Esophagus muscularis mucosa (tissue), 4 donors: ENCODE results near the gene SIT1. TPM values are rescaled to one million over a fixed set of nuclear protein-coding genes. Genes with fewer than 3 reads are reported as not detected.

Experiments used
- DNase-seq: peaks from one replicate; pipeline ENCODE4 v3.0.0-alpha.2; 2017; ENCODE audit errors: extremely low spot score
- H3K27ac ChIP-seq, 4 donors: fragments of 200-600 bp; sonication (generic); replicated peaks in 1 of 4; 1 replicate in 3 of 4; 2 replicates in 1 of 4; pipeline ENCODE4 v1.5.1; 2016 to 2019; ENCODE audit warnings: mild to moderate bottlenecking in 1 of 4
- H3K27me3 ChIP-seq, 4 donors: fragments of 200-600 bp; sonication (generic); one replicate each; pipeline versions ENCODE4 v1.5.1 to v1.6.0; 2016 to 2019
- H3K36me3 ChIP-seq, 4 donors: fragments of 200-600 bp; sonication (generic); one replicate each; pipeline ENCODE4 v1.5.1; 2016 to 2019
- H3K4me1 ChIP-seq, 4 donors: fragments of 200-600 bp; sonication (generic); one replicate each; pipeline ENCODE4 v1.5.1; 2016 to 2019
- H3K4me3 ChIP-seq, 4 donors: fragments of 200-600 bp; sonication (generic); 1 replicate in 2 of 4; 2 replicates in 2 of 4; pipeline ENCODE4 v1.5.1; 2016 to 2019; ENCODE audit warnings: mild to moderate bottlenecking in 4 of 4, moderate library complexity in 1 of 4
- H3K9me3 ChIP-seq, 4 donors: fragments of 200-600 bp; sonication (generic); 1 replicate in 3 of 4; 2 replicates in 1 of 4; pipeline ENCODE4 v1.5.1; 2016 to 2019
- EP300 ChIP-seq: sonication (generic); formaldehyde crosslinking; IDR thresholded peaks from one replicate; pipeline ENCODE4 v1.6.1; 2017; ENCODE audit warnings: antibody characterized with exemption
- POLR2A ChIP-seq: fragments of 450-650 bp; IDR thresholded peaks from one replicate; pipeline ENCODE4 v1.6.1; 2017; ENCODE audit warnings: antibody characterized with exemption, moderate library complexity, mild to moderate bottlenecking, low read depth
- POLR2AphosphoS5 ChIP-seq, 2 donors: sonication (generic); formaldehyde crosslinking; IDR thresholded peaks; one replicate each; pipeline ENCODE4 v1.6.1; 2017; ENCODE audit warnings: antibody characterized with exemption in 2 of 2
- WGBS: methylation state at CpG from one replicate; pipeline ENCODE4 v1.1.5; 2018; 5-methylcytosine and 5-hydroxymethylcytosine counted together
- intact Hi-C: fragments of 100-400 bp; cut with DNase I; formaldehyde crosslinking; loops from one replicate; pipeline ENCODE4 v1.15.1; 2023
- total RNA-seq, 4 donors: library from RNA; depleted of rRNA; stranded (reverse); fragments of >200 nt; gene quantifications; one replicate each; pipeline versions ENCODE4 v1.1.0 to v1.2.1, GENCODE V29; 2016
- TF ChIP-seq, protein P1 (sequence below), 3 experiments: fragments of 200-600 bp in 2 of 3; fragments of 450-650 bp in 1 of 3; sonication (generic) in 2 of 3; IDR thresholded peaks; one replicate each; pipeline ENCODE4 v1.5.1; 2017 to 2019; ENCODE audit warnings: antibody characterized with exemption in 3 of 3, mild to moderate bottlenecking in 2 of 3, moderate library complexity in 1 of 3

Gene SIT1
- total RNA-seq, 4 donors from 2014 or later, result 0.40 to 0.83 (median 0.83) TPM; not detected in 1

GRCh38 chr9:35680331-35681105 lies 29.8 kb upstream of the SIT1 start:
- 45% methylated on average over 14 of the region's 15 CpGs for WGBS
- Histone ChIP-seq H3K27ac (peak overlapping the region; percentile 95 to 98 (median 96)), H3K27me3 (no peaks in the 10 kb centered on the region), H3K36me3 (peaks cover 31 to 40% (median 37%) of the 10 kb centered on the region in 4 donors), H3K9me3 (no peaks in the 10 kb centered on the region), H3K4me3 (no peak overlapping the region), H3K4me1 (peaks cover 11 to 65% (median 50%) of the 10 kb centered on the region in 4 donors)
- no peak for DNase-seq
- intact Hi-C loops, result no loop called here
- no peak for TF ChIP-seq POLR2A
- TF ChIP-seq POLR2AphosphoS5 (IDR thresholded peaks at IDR 0.05), result peak in 1 of 2 donors; percentile 50

GRCh38 chr9:35679766-35680330 lies 29.1 kb upstream of the SIT1 start:
- TF ChIP-seq, protein P1, sequence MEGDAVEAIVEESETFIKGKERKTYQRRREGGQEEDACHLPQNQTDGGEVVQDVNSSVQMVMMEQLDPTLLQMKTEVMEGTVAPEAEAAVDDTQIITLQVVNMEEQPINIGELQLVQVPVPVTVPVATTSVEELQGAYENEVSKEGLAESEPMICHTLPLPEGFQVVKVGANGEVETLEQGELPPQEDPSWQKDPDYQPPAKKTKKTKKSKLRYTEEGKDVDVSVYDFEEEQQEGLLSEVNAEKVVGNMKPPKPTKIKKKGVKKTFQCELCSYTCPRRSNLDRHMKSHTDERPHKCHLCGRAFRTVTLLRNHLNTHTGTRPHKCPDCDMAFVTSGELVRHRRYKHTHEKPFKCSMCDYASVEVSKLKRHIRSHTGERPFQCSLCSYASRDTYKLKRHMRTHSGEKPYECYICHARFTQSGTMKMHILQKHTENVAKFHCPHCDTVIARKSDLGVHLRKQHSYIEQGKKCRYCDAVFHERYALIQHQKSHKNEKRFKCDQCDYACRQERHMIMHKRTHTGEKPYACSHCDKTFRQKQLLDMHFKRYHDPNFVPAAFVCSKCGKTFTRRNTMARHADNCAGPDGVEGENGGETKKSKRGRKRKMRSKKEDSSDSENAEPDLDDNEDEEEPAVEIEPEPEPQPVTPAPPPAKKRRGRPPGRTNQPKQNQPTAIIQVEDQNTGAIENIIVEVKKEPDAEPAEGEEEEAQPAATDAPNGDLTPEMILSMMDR (IDR thresholded peaks at IDR 0.05), result no peak
- no peak for TF ChIP-seq POLR2AphosphoS5 (IDR thresholded peaks at IDR 0.05)
- TF ChIP-seq EP300, result no peak
- TF ChIP-seq POLR2A, result no peak
- Histone ChIP-seq H3K4me1 (peaks cover 11 to 65% (median 53%) of the 10 kb centered on the region in 4 donors), H3K4me3 (no peak overlapping the region), H3K9me3 (no peaks in the 10 kb centered on the region), H3K27ac (peak overlapping the region; percentile 95 to 98 (median 96)), H3K36me3 (peaks cover 24 to 33% (median 30%) of the 10 kb centered on the region in 4 donors), H3K27me3 (no peaks in the 10 kb centered on the region)
- DNase-seq, result no peak
- 73% methylated on average over 7 of the region's 8 CpGs for WGBS
- intact Hi-C loops, result no loop called here

GRCh38 chr9:35679091-35679490 lies 28.4 kb upstream of the SIT1 start:
- Histone ChIP-seq H3K9me3 (no peaks in the 10 kb centered on the region), H3K4me1 (peaks cover 11 to 61% (median 49%) of the 10 kb centered on the region in 4 donors), H3K4me3 (no peak overlapping the region), H3K36me3 (peaks cover 16 to 25% (median 22%) of the 10 kb centered on the region in 4 donors), H3K27ac (peak overlapping the region; percentile 95 to 98 (median 96)), H3K27me3 (no peaks in the 10 kb centered on the region)
- intact Hi-C loops, result no loop called here
- DNase-seq, result no peak
- WGBS, result 80% methylated on average over 5 of the region's 5 CpGs
- TF ChIP-seq POLR2AphosphoS5 (IDR thresholded peaks at IDR 0.05) (peak in 1 of 2 donors; percentile 78), EP300 (no peak)

DNA sequence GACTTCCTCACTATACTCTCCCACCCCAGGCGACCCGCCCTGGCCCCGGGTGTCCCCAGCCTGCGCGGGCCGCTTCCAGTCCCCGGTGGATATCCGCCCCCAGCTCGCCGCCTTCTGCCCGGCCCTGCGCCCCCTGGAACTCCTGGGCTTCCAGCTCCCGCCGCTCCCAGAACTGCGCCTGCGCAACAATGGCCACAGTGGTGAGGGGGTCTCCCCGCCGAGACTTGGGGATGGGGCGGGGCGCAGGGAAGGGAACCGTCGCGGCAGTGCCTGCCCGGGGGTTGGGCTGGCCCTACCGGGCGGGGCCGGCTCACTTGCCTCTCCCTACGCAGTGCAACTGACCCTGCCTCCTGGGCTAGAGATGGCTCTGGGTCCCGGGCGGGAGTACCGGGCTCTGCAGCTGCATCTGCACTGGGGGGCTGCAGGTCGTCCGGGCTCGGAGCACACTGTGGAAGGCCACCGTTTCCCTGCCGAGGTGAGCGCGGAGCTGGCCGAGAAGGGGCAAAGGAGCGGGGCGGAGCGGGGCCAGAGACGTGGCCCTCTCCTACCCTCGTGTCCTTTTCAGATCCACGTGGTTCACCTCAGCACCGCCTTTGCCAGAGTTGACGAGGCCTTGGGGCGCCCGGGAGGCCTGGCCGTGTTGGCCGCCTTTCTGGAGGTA lies 25.1 kb upstream of the SIT1 start:
- H3K36me3 ChIP-seq, result no peaks in the 10 kb centered on the region
- no peak for DNase-seq
- intact Hi-C loops, result no loop called here
- 1% methylated on average over 19 of the region's 51 CpGs for WGBS
- no peak for TF ChIP-seq EP300
- no peak for TF ChIP-seq POLR2A
- TF ChIP-seq POLR2AphosphoS5 (IDR thresholded peaks at IDR 0.05), result no peak
- TF ChIP-seq, protein P1 (IDR thresholded peaks at IDR 0.05), result peak in 1 of 3 experiments; percentile 5
- no peaks in the 10 kb centered on the region for H3K9me3 ChIP-seq
- peaks cover 21 to 40% (median 35%) of the 10 kb centered on the region in 4 donors for H3K4me1 ChIP-seq
- no peaks in the 10 kb centered on the region for H3K27me3 ChIP-seq
- H3K4me3 ChIP-seq, result peak overlapping the region; percentile 56 to 67 (median 58)
- peak overlapping the region in 3 of 4 donors; percentile 10 to 69 (median 21) for H3K27ac ChIP-seq

DNA sequence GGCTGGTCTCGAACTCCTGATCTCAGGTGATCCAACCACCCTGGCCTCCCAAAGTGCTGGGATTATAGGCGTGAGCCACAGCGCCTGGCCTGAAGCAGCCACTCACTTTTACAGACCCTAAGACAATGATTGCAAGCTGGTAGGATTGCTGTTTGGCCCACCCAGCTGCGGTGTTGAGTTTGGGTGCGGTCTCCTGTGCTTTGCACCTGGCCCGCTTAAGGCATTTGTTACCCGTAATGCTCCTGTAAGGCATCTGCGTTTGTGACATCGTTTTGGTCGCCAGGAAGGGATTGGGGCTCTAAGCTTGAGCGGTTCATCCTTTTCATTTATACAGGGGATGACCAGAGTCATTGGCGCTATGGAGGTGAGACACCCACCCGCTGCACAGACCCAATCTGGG lies 24.5 kb upstream of the SIT1 start:
- intact Hi-C loops, result no loop called here
- H3K9me3 ChIP-seq, result no peaks in the 10 kb centered on the region
- H3K4me1 ChIP-seq, result peaks cover 21 to 39% (median 32%) of the 10 kb centered on the region in 4 donors
- H3K36me3 ChIP-seq, result no peaks in the 10 kb centered on the region
- no peaks in the 10 kb centered on the region for H3K27me3 ChIP-seq
- TF ChIP-seq EP300 (no peak), POLR2A (no peak)
- TF ChIP-seq, protein P1 (IDR thresholded peaks at IDR 0.05), result no peak
- DNase-seq, result no peak
- peak overlapping the region; percentile 56 to 67 (median 58) for H3K4me3 ChIP-seq
- H3K27ac ChIP-seq, result peak overlapping the region in 3 of 4 donors; percentile 10 to 69 (median 21)
- WGBS, result 46% methylated on average over 13 of the region's 13 CpGs
